ENCODE measurements around the gene MYMK.
"Not testable (repeated sequence)": the region's sequence is repeated elsewhere in the genome, so short reads cannot be mapped to it uniquely, and the experiment has no call there.

GRCh38 chr9:133563814-133564213 is 39.1 kb upstream of the MYMK start:
- TF ChIP-seq, protein P1, sequence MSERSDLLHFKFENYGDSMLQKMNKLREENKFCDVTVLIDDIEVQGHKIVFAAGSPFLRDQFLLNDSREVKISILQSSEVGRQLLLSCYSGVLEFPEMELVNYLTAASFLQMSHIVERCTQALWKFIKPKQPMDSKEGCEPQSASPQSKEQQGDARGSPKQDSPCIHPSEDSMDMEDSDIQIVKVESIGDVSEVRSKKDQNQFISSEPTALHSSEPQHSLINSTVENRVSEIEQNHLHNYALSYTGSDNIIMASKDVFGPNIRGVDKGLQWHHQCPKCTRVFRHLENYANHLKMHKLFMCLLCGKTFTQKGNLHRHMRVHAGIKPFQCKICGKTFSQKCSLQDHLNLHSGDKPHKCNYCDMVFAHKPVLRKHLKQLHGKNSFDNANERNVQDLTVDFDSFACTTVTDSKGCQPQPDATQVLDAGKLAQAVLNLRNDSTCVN (CRISPR knock-in tag; IDR thresholded peaks at IDR 0.05; ENCODE audit: borderline replicate concordance) = not testable (repeated sequence)
- TF ChIP-seq, protein P2, sequence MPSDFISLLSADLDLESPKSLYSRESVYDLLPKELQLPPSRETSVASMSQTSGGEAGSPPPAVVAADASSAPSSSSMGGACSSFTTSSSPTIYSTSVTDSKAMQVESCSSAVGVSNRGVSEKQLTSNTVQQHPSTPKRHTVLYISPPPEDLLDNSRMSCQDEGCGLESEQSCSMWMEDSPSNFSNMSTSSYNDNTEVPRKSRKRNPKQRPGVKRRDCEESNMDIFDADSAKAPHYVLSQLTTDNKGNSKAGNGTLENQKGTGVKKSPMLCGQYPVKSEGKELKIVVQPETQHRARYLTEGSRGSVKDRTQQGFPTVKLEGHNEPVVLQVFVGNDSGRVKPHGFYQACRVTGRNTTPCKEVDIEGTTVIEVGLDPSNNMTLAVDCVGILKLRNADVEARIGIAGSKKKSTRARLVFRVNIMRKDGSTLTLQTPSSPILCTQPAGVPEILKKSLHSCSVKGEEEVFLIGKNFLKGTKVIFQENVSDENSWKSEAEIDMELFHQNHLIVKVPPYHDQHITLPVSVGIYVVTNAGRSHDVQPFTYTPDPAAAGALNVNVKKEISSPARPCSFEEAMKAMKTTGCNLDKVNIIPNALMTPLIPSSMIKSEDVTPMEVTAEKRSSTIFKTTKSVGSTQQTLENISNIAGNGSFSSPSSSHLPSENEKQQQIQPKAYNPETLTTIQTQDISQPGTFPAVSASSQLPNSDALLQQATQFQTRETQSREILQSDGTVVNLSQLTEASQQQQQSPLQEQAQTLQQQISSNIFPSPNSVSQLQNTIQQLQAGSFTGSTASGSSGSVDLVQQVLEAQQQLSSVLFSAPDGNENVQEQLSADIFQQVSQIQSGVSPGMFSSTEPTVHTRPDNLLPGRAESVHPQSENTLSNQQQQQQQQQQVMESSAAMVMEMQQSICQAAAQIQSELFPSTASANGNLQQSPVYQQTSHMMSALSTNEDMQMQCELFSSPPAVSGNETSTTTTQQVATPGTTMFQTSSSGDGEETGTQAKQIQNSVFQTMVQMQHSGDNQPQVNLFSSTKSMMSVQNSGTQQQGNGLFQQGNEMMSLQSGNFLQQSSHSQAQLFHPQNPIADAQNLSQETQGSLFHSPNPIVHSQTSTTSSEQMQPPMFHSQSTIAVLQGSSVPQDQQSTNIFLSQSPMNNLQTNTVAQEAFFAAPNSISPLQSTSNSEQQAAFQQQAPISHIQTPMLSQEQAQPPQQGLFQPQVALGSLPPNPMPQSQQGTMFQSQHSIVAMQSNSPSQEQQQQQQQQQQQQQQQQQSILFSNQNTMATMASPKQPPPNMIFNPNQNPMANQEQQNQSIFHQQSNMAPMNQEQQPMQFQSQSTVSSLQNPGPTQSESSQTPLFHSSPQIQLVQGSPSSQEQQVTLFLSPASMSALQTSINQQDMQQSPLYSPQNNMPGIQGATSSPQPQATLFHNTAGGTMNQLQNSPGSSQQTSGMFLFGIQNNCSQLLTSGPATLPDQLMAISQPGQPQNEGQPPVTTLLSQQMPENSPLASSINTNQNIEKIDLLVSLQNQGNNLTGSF (CRISPR knock-in tag; IDR thresholded peaks at IDR 0.05) = not testable (repeated sequence)
- not testable (repeated sequence) for TF ChIP-seq ZBTB43 (CRISPR knock-in tag; conservative IDR thresholded peaks at IDR 0.05); GABPA (IDR thresholded peaks at IDR 0.05; ENCODE audit: low read depth, low read length); GABPA (CRISPR knock-in tag; IDR thresholded peaks at IDR 0.05; ENCODE audit: low read depth); BHLHE40 (IDR thresholded peaks at IDR 0.05; ENCODE audit: low read length); ETS1 (CRISPR knock-in tag; IDR thresholded peaks at IDR 0.05); ZNF10 (CRISPR knock-in tag; IDR thresholded peaks at IDR 0.05; ENCODE audit: borderline replicate concordance, low read depth); RARA (CRISPR knock-in tag; IDR thresholded peaks at IDR 0.05); POLR2A (IDR thresholded peaks at IDR 0.05; ENCODE audit: insufficient read depth in 1 of 2, low read depth in 2 of 2, low read length in 2 of 2); HDAC2 (CRISPR knock-in tag; IDR thresholded peaks at IDR 0.05); EZH2 (conservative IDR thresholded peaks at IDR 0.05; ENCODE audit: low read depth, low read length)
- TF ChIP-seq, protein P3, sequence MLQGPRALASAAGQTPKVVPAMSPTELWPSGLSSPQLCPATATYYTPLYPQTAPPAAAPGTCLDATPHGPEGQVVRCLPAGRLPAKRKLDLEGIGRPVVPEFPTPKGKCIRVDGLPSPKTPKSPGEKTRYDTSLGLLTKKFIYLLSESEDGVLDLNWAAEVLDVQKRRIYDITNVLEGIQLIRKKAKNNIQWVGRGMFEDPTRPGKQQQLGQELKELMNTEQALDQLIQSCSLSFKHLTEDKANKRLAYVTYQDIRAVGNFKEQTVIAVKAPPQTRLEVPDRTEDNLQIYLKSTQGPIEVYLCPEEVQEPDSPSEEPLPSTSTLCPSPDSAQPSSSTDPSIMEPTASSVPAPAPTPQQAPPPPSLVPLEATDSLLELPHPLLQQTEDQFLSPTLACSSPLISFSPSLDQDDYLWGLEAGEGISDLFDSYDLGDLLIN (CRISPR knock-in tag; IDR thresholded peaks at IDR 0.05; ENCODE audit: borderline replicate concordance) = not testable (repeated sequence)
- TF ChIP-seq, protein P4, sequence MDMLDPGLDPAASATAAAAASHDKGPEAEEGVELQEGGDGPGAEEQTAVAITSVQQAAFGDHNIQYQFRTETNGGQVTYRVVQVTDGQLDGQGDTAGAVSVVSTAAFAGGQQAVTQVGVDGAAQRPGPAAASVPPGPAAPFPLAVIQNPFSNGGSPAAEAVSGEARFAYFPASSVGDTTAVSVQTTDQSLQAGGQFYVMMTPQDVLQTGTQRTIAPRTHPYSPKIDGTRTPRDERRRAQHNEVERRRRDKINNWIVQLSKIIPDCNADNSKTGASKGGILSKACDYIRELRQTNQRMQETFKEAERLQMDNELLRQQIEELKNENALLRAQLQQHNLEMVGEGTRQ (IDR thresholded peaks at IDR 0.05; ENCODE audit: low read depth, low read length) = not testable (repeated sequence)
- TF ChIP-seq, protein P4 (CRISPR knock-in tag; IDR thresholded peaks at IDR 0.05; ENCODE audit: borderline replicate concordance) = not testable (repeated sequence)
- TF ChIP-seq, protein P5, sequence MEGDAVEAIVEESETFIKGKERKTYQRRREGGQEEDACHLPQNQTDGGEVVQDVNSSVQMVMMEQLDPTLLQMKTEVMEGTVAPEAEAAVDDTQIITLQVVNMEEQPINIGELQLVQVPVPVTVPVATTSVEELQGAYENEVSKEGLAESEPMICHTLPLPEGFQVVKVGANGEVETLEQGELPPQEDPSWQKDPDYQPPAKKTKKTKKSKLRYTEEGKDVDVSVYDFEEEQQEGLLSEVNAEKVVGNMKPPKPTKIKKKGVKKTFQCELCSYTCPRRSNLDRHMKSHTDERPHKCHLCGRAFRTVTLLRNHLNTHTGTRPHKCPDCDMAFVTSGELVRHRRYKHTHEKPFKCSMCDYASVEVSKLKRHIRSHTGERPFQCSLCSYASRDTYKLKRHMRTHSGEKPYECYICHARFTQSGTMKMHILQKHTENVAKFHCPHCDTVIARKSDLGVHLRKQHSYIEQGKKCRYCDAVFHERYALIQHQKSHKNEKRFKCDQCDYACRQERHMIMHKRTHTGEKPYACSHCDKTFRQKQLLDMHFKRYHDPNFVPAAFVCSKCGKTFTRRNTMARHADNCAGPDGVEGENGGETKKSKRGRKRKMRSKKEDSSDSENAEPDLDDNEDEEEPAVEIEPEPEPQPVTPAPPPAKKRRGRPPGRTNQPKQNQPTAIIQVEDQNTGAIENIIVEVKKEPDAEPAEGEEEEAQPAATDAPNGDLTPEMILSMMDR (CRISPR knock-in tag; IDR thresholded peaks at IDR 0.05) = not testable (repeated sequence)
